ENCODE measurements around the gene FAM117B. TPM values are rescaled to one million over a fixed set of nuclear protein-coding genes. Genes with fewer than 3 reads are reported as not detected.

FAM117B gene
- polyA plus RNA-seq, 1 donor (not counting 4 experiments of a cell fraction or from before 2014, with no cell fraction given): 1.9 TPM

GRCh38 chr2:202736826-202737225 lies 102.1 kb downstream of the FAM117B start:
- H2AFZ ChIP-seq (ENCODE audit: control insufficient read depth, low read length): no peak overlapping the region
- H3K9me3 ChIP-seq (ENCODE audit: control insufficient read depth, low read depth, low read length): no peaks in the 10 kb centered on the region
- TF ChIP-seq CTCF (optimal IDR thresholded peaks at IDR 0.05 in 1 of 3, IDR thresholded peaks at IDR 0.05 in 1 of 3, conservative IDR thresholded peaks at IDR 0.05 in 1 of 3; ENCODE audit: extremely low read depth in 1 of 3, insufficient read depth in 2 of 3, low read length in 3 of 3) (no peak), EZH2 (IDR thresholded peaks at IDR 0.05; ENCODE audit: low read length) (no peak)
- H3K36me3 ChIP-seq (ENCODE audit: control insufficient read depth in 2 of 2, extremely low read depth in 1 of 2, insufficient read depth in 2 of 2, low read length in 2 of 2): no peaks in the 10 kb centered on the region
- H3K4me2 ChIP-seq (ENCODE audit: control insufficient read depth, extremely low read depth, insufficient read depth, low read depth, low read length): no peak overlapping the region
- no peak overlapping the region for H3K9ac ChIP-seq (ENCODE audit: control insufficient read depth, extremely low read depth, insufficient read depth, low read length)
- dilution Hi-C loops (cut with MboI; ENCODE audit: extremely low pct_ligation_motif_present, low sequenced_read_pairs): no loop called here
- no peak overlapping the region for H3K4me3 ChIP-seq (ENCODE audit: control insufficient read depth in 2 of 3, extremely low read depth in 1 of 3, insufficient read depth in 2 of 3, low read depth in 1 of 3, low read length in 3 of 3)
- H3K27ac ChIP-seq (ENCODE audit: control insufficient read depth, insufficient read depth, low read length): no peak overlapping the region
- H4K20me1 ChIP-seq (ENCODE audit: control insufficient read depth, extremely low read depth, insufficient read depth, low read length): no peaks in the 10 kb centered on the region
- H3K4me1 ChIP-seq (ENCODE audit: control insufficient read depth, extremely low read depth, insufficient read depth, low read length): no peaks in the 10 kb centered on the region
- H3K27me3 ChIP-seq (ENCODE audit: control insufficient read depth, extremely low read depth, insufficient read depth, low read length): no peaks in the 10 kb centered on the region
- DNase-seq (ENCODE audit: low read depth, low spot score) (no peak), FAIRE-seq (no peak)
- H3K9me1 ChIP-seq (ENCODE audit: control insufficient read depth, extremely low read depth, insufficient read depth, low read length): no peaks in the 10 kb centered on the region
- no peaks in the 10 kb centered on the region for H3K79me2 ChIP-seq (ENCODE audit: control insufficient read depth, insufficient read depth, low read length)

GRCh38 chr2:202743613-202744012 lies 108.8 kb downstream of the FAM117B start:
- Histone ChIP-seq H2AFZ (ENCODE audit: control insufficient read depth, low read length) (no peak overlapping the region), H3K4me3 (ENCODE audit: control insufficient read depth in 2 of 3, extremely low read depth in 1 of 3, insufficient read depth in 2 of 3, low read depth in 1 of 3, low read length in 3 of 3) (no peak overlapping the region), H3K27ac (ENCODE audit: control insufficient read depth, insufficient read depth, low read length) (no peak overlapping the region), H3K9me1 (ENCODE audit: control insufficient read depth, extremely low read depth, insufficient read depth, low read length) (no peaks in the 10 kb centered on the region), H3K79me2 (ENCODE audit: control insufficient read depth, insufficient read depth, low read length) (no peaks in the 10 kb centered on the region), H3K27me3 (ENCODE audit: control insufficient read depth, extremely low read depth, insufficient read depth, low read length) (no peaks in the 10 kb centered on the region), H3K9me3 (ENCODE audit: control insufficient read depth, low read depth, low read length) (no peaks in the 10 kb centered on the region), H3K9ac (ENCODE audit: control insufficient read depth, extremely low read depth, insufficient read depth, low read length) (no peak overlapping the region), H4K20me1 (ENCODE audit: control insufficient read depth, extremely low read depth, insufficient read depth, low read length) (no peaks in the 10 kb centered on the region), H3K4me1 (ENCODE audit: control insufficient read depth, extremely low read depth, insufficient read depth, low read length) (no peaks in the 10 kb centered on the region), H3K36me3 (ENCODE audit: control insufficient read depth in 2 of 2, extremely low read depth in 1 of 2, insufficient read depth in 2 of 2, low read length in 2 of 2) (no peaks in the 10 kb centered on the region), H3K4me2 (ENCODE audit: control insufficient read depth, extremely low read depth, insufficient read depth, low read depth, low read length) (no peak overlapping the region)
- FAIRE-seq: no peak
- dilution Hi-C loops (cut with MboI; ENCODE audit: extremely low pct_ligation_motif_present, low sequenced_read_pairs): no loop called here
- no peak for TF ChIP-seq CTCF (optimal IDR thresholded peaks at IDR 0.05 in 1 of 3, IDR thresholded peaks at IDR 0.05 in 1 of 3, conservative IDR thresholded peaks at IDR 0.05 in 1 of 3; ENCODE audit: extremely low read depth in 1 of 3, insufficient read depth in 2 of 3, low read length in 3 of 3)
- no peak for TF ChIP-seq EZH2 (IDR thresholded peaks at IDR 0.05; ENCODE audit: low read length)
- no peak for DNase-seq (ENCODE audit: low read depth, low spot score)
